GM11168 (cell line): ENCODE measurements around the gene OSER1.

Experiments
- in situ Hi-C: fragments of 300-500 bp; cut with MboI; formaldehyde crosslinking; loops from one replicate; pipeline ENCODE4 v1.12.0; 2022; ENCODE audit warnings: low sequenced_read_pairs; ENCODE audit not compliant: unreplicated experiment

The OSER1 gene

DNA sequence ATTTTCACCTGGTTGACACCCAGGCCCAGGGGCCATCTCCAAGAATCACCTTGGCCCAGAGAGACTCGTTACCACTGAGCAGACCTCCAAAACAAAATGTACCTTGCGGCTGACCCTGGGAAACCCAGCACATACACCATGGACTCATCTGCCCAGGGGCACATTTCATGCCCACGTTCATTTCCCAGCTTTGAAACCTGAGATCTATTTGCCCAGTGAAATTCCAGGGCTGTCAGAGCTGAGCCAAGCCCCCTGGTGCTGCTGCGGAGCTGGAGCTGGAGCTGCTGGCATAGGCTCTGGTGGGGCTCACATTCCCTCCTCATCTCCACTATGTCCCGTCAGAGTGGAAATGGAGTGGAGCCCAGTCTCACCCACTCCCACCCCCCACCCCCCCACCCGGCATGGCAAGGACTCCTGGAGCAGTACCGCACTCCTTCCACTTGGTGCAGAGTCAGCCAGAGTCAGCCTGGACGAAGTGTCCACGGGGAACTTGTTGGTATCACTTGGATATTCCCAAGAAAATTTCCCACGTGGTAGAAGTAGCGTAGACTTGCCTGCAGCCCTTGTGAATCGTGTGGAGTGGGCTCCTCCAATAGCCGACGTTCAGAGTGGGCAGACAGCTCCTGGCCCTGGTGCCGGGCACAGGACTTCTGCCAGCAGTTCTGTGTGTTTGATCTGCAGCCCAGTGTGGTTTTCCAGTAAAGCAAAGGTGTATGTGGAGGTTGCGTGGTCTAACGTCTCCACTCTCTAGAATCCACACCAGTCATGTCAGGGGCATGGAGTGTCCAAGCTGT is 18.1 kb upstream of the OSER1 start:
- in situ Hi-C loops: no loop called here

DNA sequence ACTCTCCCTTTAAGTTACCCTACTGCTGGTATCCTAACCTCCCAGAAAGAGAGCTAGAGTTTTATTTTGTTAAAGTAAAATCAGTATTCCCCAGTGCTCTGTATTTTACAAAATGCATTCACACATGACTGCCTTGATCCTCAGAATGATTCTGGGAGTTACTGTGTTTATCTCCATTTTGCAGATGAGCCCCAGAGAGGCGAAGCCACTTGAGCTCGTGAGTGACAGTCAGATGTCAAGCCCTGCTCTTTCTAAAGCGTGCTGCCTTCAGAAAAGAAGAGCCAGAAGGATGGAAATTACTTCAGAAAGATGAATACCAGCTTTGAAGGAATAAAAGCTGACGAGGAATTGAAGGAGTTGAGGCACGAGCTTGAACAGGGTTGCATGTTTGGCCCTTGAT is 14.1 kb upstream of the OSER1 start:
- in situ Hi-C loops: loop anchor here (25.0 kb wide), 1 partner anchor 413 kb away; no protein-coding TSS in a partner anchor

DNA sequence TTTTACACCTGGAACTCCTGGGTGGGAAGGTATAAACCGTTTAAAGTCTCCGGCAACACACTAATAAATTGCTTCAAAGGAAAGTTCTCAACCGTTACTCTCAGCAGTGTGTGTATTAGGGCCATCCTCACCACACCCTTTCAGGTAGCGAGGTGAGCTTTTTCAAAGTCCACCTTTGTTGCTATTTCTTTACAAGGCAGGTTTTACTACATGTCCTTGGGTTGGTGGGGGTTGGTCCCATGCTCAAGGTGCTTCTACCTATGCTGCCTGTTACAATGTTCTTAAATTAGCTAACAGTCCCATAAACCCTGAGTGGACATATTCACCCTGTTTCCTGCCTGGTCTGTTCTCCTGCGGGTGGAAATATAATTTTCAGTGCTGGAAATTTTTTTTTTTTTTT is 13.2 kb upstream of the OSER1 start:
- in situ Hi-C loops: loop anchor here (25.0 kb wide), 1 partner anchor 414 kb away; no protein-coding TSS in a partner anchor

DNA sequence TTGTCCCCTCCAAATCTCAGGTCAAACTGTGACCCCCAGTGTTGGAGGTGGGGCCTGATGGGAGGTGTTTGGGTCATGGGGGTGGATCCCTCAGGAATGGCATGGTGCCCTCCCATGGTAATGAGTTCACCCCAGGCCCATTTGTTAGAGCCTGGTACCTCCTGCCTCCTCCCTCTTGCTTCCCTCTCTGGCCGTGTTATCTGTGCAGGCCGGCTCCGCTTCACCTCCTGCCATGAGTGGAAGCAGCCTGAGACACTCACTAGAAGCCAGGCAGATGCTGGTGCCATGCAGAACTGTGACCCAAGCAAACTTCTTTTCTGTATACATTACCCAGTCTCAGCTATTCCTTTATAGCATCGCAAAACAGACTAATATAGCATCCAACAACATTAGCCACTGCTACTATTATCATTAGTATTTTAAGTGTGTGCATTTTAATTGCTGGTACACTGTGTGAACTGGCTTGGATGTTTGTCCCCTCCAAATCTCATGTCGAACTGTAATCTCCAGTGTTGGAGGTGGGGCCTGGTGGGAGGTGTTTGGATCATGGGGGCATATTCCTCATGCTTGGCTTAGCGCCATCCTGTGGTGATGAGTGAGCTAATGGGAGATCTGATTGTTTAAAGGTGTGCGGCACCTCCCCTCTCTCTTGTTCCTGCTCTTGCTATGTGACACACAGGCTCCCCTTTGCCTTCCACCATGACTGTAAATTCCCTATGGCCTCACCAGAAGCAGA is 12.2 kb upstream of the OSER1 start:
- in situ Hi-C loops: loop anchor here (25.0 kb wide), 1 partner anchor 414 kb away; no protein-coding TSS in a partner anchor

DNA sequence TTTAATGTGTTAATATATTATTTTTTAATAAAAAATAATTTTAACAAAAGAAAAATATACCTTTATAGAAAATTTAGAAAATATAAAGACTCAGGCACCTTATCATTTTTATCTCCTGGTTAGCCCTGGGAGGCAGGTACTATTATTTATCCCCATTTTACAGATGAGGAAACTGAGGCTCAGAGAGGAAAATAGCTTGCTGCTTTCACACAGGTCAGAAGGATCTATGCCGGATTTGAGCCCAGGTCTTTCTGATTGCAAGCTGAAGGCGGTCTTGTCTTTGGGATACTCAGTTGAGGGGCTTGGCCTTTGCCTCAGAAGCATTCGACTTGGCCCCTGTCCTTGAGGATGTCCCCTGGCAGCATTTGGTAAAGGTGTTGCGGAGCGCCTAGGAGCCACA is 11.5 kb upstream of the OSER1 start:
- in situ Hi-C loops: loop anchor here (25.0 kb wide), 1 partner anchor 415 kb away; no protein-coding TSS in a partner anchor

DNA sequence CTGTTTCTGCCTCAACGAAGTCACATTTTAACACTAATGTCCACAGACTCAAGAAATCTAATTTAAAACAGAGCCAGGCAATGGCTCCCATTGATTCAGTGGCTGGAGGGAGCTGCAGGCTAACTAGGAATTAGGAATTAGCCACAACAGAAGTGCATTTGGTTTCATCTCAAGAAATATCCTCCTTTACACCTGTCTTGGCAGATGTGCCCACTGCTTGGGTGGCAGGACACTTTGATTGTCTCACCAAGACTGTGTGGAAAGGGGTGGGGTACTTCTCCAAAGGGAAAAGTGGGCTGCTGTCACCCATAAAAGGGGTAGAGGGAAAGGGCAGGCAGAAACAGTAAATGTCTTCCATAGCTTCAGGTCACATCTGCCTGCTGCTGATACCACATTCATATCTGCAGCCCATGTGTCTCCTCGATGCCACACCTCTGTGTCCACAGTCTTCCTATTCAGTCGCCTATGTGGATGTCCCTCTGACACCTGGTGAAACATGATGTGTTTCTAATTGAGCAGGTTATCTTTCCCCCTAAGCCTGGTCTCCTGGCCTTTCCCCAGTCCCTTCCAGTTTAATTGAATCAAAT is 10.9 kb upstream of the OSER1 start:
- in situ Hi-C loops: loop anchor here (25.0 kb wide), 1 partner anchor 416 kb away; no protein-coding TSS in a partner anchor

DNA sequence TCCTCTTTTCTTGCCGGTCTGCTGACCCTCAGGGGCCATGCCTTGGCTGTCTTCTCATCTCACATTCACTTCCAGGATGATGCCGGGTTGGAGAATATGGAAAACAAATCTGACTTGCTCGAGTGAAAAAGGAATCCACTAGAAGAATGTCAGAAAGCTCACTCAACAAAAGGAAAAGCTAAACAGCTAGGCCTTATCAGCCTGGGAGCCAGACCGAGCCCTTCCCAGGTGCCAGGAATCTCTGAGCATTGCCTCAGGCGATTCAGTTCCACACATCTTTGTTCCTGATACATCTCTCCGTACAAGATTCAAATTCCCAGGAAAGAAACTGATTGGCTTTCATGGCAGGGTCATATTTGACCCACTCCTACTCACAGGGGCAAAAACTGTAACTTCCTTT is 9.2 kb upstream of the OSER1 start:
- in situ Hi-C loops: loop anchor here (5.0 to 25.0 kb wide), 2 partner anchors 93 to 418 kb away; partner anchors contain the start of gene FITM2

DNA sequence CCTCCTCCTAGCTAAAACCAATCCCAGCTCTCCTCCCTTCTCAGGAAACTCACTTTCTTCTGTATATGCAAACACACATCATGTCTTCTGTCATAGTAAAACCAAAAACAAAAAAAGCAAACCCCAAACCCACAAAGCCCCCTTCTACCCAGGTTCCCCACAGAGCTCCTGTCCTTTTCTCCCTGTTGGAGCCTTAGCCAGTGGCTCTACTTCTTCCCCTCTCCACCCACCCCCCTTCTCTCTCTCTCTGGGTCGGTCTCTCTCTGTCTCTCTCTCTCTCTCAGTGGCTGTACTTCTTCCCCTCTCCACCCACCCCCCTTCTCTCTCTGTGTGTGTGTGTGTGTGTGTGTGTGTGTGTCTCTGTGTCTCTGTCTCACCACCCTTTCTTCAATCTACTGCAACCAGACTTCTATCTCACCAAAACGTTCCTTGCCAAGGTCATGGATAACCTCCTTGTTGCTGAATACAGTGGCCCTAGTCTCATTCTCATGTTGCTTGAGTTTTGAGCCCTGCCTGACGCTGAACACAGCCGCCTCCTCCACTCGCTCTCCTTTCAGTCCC is 8.7 kb upstream of the OSER1 start:
- in situ Hi-C loops: loop anchor here (5.0 to 25.0 kb wide), 2 partner anchors 93 to 418 kb away; partner anchors contain the start of gene FITM2

DNA sequence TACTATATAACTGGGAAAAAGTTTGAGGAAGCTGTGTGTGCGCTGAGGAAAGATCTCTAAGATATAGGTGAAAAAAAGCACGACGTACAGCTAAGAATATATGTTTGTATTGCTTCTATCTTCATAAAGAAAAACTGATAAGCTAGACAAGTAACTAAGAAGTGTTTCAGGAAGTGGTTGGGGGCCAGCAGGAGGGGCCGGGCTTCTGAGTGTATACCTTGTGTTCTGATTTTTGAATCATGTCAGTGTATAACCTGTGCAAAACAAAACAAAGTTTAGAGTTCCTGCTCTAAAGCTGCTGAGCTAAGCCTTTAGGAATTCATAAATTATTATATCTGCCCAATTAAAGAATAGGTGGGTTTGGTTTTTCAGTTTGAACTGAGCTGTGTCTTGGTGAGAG is 7.9 kb upstream of the OSER1 start:
- in situ Hi-C loops: loop anchor here (5.0 to 25.0 kb wide), 2 partner anchors 94 to 419 kb away; partner anchors contain the start of gene FITM2

DNA sequence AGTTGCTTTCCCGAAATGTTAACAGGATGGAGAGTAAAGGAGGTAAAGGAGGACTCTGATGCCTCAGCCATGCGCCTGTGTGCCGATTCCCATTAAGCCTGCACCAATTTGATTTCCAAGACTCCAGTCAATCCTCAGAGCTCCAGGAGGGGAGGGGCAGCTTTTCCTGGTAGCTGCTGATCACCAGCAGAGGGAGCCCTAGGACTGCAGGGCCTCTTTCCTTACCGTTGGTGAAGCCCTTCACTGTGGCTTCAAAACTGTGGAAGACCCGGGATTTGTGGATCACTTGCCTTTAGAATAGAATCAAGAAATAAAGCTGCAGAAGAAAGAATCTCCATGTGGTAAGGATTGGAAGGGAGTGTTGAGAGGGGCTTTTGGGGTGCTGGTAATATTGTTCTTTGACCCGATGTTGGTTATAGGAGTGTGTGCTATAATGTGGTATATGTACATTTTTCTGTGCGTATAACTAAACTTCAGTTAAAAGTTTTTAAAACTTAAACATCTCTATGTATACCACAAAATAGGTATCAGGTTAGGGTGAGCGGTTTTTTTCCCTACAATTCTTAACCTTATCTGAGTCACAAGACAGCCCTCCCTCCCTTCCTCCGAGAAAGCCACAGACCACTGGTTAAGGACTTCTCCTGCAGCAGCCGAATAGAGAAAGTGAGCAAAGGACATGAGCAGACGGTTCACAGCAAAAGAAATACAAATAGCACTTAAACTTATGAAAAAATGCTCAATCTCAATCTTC is 6.9 kb upstream of the OSER1 start:
- in situ Hi-C loops: loop anchor here (5.0 to 25.0 kb wide), 2 partner anchors 95 to 420 kb away; partner anchors contain the start of gene FITM2

DNA sequence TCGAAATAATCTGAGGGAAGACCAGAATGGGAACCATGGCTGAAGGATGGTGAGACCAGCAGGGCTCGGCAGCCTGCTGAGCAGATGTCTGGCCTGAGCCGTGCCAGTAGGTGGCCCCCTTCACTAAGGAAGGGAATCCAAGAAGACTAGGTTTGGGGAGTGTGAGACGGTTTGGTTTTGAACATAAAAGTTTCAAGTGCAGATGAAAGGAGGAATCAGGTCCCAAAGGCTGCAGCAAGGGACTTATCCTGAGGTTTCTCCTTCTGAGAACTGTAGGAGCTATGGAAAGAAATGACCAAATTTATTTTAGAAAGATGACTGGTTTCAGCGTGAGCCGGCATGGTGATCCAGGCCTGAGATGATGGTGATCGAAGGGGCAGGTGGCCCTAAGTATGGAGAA is 4.6 kb upstream of the OSER1 start:
- in situ Hi-C loops: loop anchor here (5.0 to 25.0 kb wide), 2 partner anchors 97 to 422 kb away; partner anchors contain the start of gene FITM2

DNA sequence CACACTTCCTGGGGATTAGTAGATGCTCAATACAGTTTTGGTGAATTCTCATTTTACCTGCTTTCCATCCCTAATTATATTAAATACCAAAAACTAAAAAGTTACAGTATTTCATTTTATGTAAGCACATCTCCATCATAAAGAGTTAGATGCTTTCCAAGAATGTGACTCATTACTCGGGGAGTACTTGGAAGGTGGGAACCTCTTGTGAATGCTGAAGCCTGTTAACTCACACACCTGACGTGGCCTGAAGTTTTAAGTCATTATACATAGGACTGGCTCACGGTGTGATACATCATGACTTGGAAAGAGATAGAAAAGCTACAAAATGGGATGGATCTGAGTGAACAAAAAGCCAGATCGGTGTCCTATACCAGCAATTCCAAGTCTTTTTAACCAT is 2.2 kb upstream of the OSER1 start:
- in situ Hi-C loops: loop anchor here (25.0 kb wide), 1 partner anchor 425 kb away; no protein-coding TSS in a partner anchor

DNA sequence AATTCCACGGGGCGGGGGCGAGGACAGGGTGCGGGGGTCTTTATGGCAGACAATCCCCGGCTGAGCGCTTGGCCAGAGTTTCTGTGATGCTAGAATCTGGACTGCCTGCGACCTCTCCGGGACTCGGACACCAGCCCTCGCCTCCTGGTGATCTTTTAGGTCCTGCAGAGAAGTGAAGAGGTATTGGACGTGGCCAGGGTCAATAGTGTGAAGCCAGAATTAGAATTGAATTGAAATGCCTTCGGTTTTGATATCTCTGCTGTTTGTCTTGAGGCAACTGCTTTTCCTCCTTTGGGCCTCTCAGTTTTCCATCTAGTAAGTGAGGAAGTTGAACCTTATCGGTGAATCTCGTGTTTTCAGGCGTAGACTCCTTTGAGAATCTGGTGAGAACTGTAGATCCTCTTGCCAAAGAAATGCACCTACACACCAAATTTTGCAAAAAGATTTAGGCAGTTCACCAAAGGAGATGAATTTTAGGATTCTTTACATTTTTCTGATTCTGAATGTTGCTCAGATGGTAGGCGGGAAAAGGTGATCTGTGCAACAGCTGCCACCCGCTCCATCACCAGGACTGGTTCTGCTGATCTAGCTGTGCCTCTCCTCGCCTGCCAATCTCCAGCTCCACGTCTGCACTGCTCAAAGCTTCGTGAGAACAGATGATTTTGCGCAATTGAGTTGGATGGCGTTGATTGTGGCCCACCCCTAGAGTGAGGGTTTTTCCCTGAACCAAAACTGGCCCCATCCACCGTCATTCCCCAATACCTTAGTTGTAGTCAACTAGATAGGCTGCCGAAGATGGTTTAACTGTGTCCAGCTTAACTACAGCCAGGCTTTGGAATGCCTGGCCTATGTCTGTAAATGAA is 837 bp upstream of the OSER1 start:
- in situ Hi-C loops: loop anchor here (25.0 kb wide), 1 partner anchor 426 kb away; no protein-coding TSS in a partner anchor

DNA sequence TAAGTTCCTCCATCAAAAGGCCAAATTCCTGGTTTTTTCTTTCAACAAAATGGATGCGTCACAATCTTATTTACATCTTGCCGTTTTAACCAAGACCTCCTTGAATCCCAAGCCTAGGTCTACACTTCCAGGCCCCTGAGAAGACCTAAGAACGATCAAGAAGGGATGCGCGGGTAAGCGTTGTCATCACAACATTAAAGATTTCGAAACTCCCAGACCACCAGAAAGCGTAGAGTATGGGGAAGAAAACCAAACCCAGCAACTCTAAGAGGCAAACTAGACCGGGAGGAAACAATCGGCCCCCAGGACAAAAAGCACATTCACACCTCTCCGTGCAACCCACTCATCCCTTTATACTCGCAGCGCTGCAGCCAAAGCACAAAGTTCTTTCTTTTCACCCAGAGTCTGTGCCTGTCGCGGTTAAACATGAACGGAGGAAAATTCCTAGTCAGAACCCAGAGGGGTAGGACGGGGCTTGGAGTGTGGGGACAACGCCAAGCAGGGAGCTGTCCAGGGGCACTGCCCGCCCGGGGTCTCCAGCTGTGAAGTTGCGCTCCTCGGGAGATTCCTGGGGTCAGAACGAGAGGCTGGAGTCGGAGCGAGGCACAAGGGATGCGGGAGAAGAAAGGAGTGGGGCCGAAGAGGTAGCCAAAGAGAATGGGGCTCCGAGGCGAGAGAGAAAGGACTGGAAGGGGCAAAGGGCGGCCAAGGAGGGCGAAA is 725 bp downstream of the OSER1 start:
- in situ Hi-C loops: loop anchor here (25.0 kb wide), 1 partner anchor 427 kb away; no protein-coding TSS in a partner anchor

DNA sequence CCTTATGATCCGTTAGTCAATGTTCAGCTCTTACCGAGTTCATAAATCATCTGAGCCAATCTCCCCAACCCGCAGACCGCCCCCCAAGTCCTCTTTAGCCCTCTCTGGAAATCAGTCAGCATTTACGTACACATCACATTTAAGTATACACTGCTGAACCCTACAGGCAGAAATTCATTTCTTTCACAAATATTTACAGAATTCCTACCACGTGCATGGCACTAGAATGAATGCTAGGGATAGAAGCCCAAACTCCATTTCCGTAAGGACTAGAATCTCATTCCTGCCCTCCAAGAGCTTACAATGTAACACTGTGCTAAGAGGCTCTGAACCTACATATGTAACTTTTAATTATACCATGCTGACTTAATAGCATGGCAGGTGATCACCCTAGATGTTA is 1.8 kb downstream of the OSER1 start:
- in situ Hi-C loops: loop anchor here (25.0 kb wide), 1 partner anchor 429 kb away; no protein-coding TSS in a partner anchor

DNA sequence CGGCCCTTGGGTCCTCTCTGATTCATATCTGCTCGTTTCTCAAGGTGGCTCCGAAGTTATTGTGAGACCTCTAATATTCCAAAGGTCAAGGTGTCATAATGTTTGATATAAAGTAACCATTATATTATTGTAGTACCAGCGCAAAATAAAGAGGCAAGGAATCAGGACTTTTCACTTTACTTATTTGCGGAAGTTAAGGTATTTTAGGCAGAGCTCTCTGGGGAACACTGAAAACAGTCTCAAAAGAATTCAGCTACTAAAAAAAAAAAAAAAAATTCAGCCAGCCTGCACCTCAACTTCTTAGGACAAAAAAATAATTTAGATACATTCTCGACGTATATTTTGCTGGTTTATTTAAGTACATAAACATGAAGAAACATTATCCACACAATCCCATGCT is 2.4 kb downstream of the OSER1 start:
- in situ Hi-C loops: loop anchor here (25.0 kb wide), 1 partner anchor 429 kb away; no protein-coding TSS in a partner anchor

DNA sequence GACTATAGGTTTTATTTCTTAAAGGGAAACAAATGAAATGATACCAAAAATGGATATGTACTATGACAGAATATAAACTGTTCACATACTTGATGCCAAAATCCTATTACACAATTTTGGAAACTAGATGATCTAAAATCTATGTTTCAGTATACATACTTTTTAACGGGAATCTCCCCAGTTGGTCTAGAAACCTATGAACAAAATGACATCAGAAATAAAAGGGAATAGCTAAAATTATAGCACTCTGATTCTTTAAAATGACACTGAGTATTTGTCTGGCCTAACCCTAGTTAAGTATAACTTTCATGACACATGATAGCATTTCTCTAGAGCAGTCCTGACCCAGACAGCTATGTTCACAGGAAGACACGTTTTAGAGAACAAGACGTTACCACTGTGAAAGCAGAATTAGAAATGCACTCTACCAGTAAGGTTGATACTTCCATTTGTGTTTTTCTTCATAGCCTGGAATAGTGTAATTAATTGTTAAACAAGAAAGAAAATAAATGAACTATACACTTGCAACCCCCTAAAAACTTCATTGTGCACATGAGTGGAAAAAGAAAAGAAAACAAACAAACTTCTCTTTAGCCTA is 3.3 kb downstream of the OSER1 start:
- in situ Hi-C loops: loop anchor here (25.0 kb wide), 1 partner anchor 430 kb away; no protein-coding TSS in a partner anchor
